Transverse colon (tissue), 4 donors: ENCODE measurements around the gene TMEM129. TPM values are rescaled to one million over a fixed set of nuclear protein-coding genes. Genes with fewer than 3 reads are reported as not detected.

Source experiments
- DNase-seq: peaks from one replicate; pipeline ENCODE4 v3.0.0-alpha.2; 2019
- H3K27ac ChIP-seq, 4 donors: fragments of 200-600 bp; sonication (generic); 2 replicates each; pipeline ENCODE4 v1.5.1; 2016 to 2018; ENCODE audit warnings: inconsistent platforms in 4 of 4
- H3K27me3 ChIP-seq: fragments of 200-600 bp; sonication (generic); 2 replicates; pipeline ENCODE4 v1.5.1; 2017; ENCODE audit warnings: inconsistent platforms
- H3K36me3 ChIP-seq, 4 donors: fragments of 200-600 bp; sonication (generic); 2 replicates each; pipeline ENCODE4 v1.5.1; 2017 to 2019; ENCODE audit warnings: inconsistent platforms in 4 of 4
- H3K4me1 ChIP-seq, 4 donors: fragments of 200-600 bp; sonication (generic); 2 replicates each; pipeline ENCODE4 v1.5.1; 2017 to 2020; ENCODE audit warnings: inconsistent platforms in 4 of 4
- H3K4me3 ChIP-seq, 4 donors: fragments of 200-600 bp; sonication (generic); 1 replicate in 1 of 4; 2 replicates in 3 of 4; pipeline versions ENCODE4 v1.5.1 to v1.6.1; 2017 to 2019; ENCODE audit warnings: inconsistent platforms in 4 of 4
- H3K9me3 ChIP-seq, 2 donors: fragments of 200-600 bp; sonication (generic); 2 replicates each; pipeline ENCODE4 v1.5.1; 2017 to 2019; ENCODE audit warnings: inconsistent platforms in 2 of 2
- EP300 ChIP-seq: sonication (generic); formaldehyde crosslinking; IDR thresholded peaks from one replicate; pipeline ENCODE4 v1.6.1; 2017; ENCODE audit warnings: antibody characterized with exemption, low read depth
- POLR2A ChIP-seq: fragments of 450-650 bp; IDR thresholded peaks from one replicate; pipeline ENCODE4 v1.6.1; 2016; ENCODE audit warnings: antibody characterized with exemption, mild to moderate bottlenecking, moderate library complexity
- POLR2AphosphoS5 ChIP-seq, 3 donors: sonication (generic); formaldehyde crosslinking; IDR thresholded peaks; one replicate each; pipeline ENCODE4 v1.6.1; 2016; ENCODE audit warnings: antibody characterized with exemption in 3 of 3
- WGBS, 2 donors: methylation state at CpG; one replicate each; pipeline ENCODE4 v1.1.5; 2018; ENCODE audit warnings: low coverage in 1 of 2; 5-methylcytosine and 5-hydroxymethylcytosine counted together
- in situ Hi-C, 4 donors: fragments of 200-750 bp; cut with MboI; loops; one replicate each; pipeline versions ENCODE4 v1.15.0 to v1.15.1; 2017; ENCODE audit warnings: low sequenced_read_pairs in 3 of 4, low pct_ligation_motif_present in 1 of 4, low pct_unique_long_range_greater_than_20kb in 1 of 4
- intact Hi-C: fragments of 100-400 bp; cut with DNase I; formaldehyde crosslinking; loops from one replicate; pipeline ENCODE4 v1.15.1; 2023; ENCODE audit warnings: low total_unique reads
- total RNA-seq, 4 donors: library from RNA; depleted of rRNA; stranded (reverse); fragments of >200 nt; gene quantifications; one replicate each; pipeline ENCODE4 v1.1.0, GENCODE V29; 2016
- TF ChIP-seq, protein P1 (sequence below), 5 experiments: fragments of 200-600 bp in 3 of 5; fragments of 450-650 bp in 2 of 5; sonication (generic) in 3 of 5; IDR thresholded peaks; 1 replicate in 2 of 5; 2 replicates in 3 of 5; pipeline ENCODE4 v1.5.1; 2016 to 2017; ENCODE audit warnings: antibody characterized with exemption in 5 of 5, inconsistent platforms in 3 of 5, mild to moderate bottlenecking in 2 of 5, moderate library complexity in 1 of 5

TMEM129 gene
- total RNA-seq, 4 donors from 2014 or later: 66.1 to 116 (median 86.6) TPM

DNA sequence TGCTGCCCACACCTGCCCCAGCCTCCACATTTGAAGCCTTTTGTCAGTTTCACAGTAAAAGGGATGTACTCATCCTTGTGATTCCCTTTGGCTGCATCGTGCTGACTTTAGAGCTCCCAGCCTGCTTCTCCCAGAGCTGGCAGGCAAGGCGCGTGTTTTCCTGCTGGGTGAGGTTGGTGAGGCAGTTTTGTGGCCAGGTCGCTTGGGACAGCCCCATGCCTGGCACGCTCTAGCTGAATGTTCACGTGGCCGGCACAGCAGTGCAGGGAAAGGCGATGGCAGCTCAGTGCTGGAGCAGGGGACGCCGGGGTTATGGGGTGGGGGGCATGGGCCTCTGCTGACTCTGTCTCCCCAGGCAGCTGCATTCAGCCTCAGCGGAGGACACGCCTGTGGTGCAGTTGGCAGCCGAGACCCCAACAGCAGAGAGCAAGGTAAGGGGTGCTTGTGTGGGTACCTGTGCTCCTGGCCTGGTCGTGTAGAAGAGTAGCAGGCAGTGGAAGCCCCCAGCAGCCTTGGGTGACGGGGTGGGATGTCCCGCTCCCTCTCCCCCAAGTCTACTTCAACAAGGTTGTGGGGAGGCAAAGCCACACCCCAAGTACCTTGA lies 9.5 kb upstream of the TMEM129 start:
- peaks cover 0 to 3% (median 0%) of the 10 kb centered on the region in 4 donors for H3K36me3 ChIP-seq
- DNase-seq: no peak
- H3K27me3 ChIP-seq: no peaks in the 10 kb centered on the region

DNA sequence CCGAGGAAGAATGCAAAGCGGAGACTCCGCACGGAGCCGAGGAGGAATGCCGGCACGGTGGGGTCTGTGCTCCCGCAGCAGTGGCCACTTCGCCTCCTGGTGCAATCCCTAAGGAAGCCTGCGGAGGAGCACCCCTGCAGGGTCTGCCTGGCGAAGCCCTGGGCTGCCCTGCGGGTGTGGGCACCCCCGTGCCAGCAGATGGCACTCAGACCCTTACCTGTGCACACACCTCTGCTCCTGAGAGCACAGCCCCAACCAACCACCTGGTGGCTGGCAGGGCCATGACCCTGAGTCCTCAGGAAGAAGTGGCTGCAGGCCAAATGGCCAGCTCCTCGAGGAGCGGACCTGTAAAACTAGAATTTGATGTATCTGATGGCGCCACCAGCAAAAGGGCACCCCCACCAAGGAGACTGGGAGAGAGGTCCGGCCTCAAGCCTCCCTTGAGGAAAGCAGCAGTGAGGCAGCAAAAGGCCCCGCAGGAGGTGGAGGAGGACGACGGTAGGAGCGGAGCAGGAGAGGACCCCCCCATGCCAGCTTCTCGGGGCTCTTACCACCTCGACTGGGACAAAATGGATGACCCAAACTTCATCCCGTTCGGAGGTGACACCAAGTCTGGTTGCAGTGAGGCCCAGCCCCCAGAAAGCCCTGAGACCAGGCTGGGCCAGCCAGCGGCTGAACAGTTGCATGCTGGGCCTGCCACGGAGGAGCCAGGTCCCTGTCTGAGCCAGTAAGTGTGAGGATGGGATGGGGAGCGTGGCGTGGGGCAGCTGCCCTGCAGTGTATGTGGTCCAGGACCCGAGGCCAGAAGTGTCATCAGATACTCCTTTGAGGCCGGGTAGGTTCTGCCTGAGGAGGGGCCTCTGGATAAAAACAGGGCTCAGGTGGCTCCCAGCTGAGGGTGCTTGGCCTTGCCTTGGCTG lies 7.2 kb upstream of the TMEM129 start:
- Histone ChIP-seq H3K9me3 (no peaks in the 10 kb centered on the region), H3K4me1 (peaks cover 0 to 16% (median 1%) of the 10 kb centered on the region in 4 donors), H3K4me3 (no peak overlapping the region), H3K27ac (peak overlapping the region; percentile 39 to 53 (median 48)), H3K27me3 (no peaks in the 10 kb centered on the region), H3K36me3 (no peaks in the 10 kb centered on the region)
- in situ Hi-C loops: no loop called here
- no peak for TF ChIP-seq POLR2AphosphoS5 (IDR thresholded peaks at IDR 0.05)
- no peak for TF ChIP-seq POLR2A
- TF ChIP-seq, protein P1, sequence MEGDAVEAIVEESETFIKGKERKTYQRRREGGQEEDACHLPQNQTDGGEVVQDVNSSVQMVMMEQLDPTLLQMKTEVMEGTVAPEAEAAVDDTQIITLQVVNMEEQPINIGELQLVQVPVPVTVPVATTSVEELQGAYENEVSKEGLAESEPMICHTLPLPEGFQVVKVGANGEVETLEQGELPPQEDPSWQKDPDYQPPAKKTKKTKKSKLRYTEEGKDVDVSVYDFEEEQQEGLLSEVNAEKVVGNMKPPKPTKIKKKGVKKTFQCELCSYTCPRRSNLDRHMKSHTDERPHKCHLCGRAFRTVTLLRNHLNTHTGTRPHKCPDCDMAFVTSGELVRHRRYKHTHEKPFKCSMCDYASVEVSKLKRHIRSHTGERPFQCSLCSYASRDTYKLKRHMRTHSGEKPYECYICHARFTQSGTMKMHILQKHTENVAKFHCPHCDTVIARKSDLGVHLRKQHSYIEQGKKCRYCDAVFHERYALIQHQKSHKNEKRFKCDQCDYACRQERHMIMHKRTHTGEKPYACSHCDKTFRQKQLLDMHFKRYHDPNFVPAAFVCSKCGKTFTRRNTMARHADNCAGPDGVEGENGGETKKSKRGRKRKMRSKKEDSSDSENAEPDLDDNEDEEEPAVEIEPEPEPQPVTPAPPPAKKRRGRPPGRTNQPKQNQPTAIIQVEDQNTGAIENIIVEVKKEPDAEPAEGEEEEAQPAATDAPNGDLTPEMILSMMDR (IDR thresholded peaks at IDR 0.05): no peak
- no peak for TF ChIP-seq EP300
- intact Hi-C loops: loop anchor here (2.0 kb wide), 1 partner anchor 34 kb away; no protein-coding TSS in a partner anchor
- WGBS, 2 donors: 92% methylated on average over 31 of the region's 31 CpGs; no CpG with 5 or more reads in 1 of the 2 donors
- no peak for DNase-seq

More for the DNA sequence above, 9.5 kb upstream of the TMEM129 start:
- TF ChIP-seq POLR2A (no peak), EP300 (no peak), POLR2AphosphoS5 (IDR thresholded peaks at IDR 0.05) (no peak)
- TF ChIP-seq, protein P1 (IDR thresholded peaks at IDR 0.05): no peak
- Histone ChIP-seq H3K9me3 (no peaks in the 10 kb centered on the region), H3K4me3 (no peak overlapping the region), H3K4me1 (peaks cover 0 to 16% (median 1%) of the 10 kb centered on the region in 4 donors), H3K27ac (no peak overlapping the region)
- in situ Hi-C loops (loop anchor here in 1 of 4 donors (5.0 kb wide), 1 partner anchor 43 kb away; no protein-coding TSS in a partner anchor), intact Hi-C loops (no loop called here)
- WGBS, 2 donors: 88% methylated on average over 16 of the region's 16 CpGs; no CpG with 5 or more reads in 1 of the 2 donors

DNA sequence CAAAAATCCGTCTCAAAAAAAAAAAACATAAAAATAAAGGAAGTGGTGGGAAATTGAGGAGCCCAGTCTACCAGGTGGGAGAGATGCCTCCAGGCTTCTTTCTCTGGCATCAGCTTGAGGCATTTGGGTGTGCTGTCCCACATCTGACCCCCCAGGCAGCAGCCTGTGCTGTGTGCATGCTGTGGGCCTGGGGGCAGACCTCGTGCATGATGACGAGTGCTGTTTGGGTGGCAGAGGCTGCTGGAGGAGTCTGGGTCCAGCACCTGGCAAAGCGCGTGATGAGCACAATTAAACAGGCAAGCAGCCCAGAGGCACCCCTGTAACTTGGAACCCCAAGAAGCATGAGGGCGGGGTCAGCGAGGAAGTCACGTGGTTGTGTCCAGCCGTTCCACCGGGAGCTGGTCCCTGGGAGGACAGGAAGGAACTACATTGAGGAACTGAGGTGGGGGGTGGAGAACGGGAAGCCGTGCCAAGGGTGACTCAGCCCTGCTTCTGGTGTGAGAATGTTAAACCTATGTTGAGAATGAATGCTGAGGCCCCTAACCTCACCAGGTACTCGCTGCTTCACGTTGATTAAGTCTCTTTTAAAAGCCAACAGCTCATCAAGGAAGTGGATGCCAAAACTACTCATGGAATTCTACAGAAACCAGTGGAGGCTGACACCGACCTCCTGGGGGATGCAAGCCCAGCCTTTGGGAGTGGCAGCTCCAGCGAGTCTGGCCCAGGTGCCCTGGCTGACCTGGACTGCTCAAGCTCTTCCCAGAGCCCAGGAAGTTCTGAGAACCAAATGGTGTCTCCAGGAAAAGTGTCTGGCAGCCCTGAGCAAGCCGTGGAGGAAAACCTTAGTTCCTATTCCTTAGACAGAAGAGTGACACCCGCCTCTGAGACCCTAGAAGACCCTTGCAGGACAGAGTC lies 6.3 kb upstream of the TMEM129 start:
- in situ Hi-C loops: no loop called here
- intact Hi-C loops: loop anchor here (2.0 kb wide), 1 partner anchor 33 kb away; no protein-coding TSS in a partner anchor
- peaks cover 0 to 24% (median 8%) of the 10 kb centered on the region in 4 donors for H3K4me1 ChIP-seq
- no peaks in the 10 kb centered on the region for H3K9me3 ChIP-seq
- TF ChIP-seq EP300: no peak
- TF ChIP-seq, protein P1 (IDR thresholded peaks at IDR 0.05): no peak
- no peak for TF ChIP-seq POLR2A
- no peak for TF ChIP-seq POLR2AphosphoS5 (IDR thresholded peaks at IDR 0.05)
- no peak overlapping the region for H3K4me3 ChIP-seq
- DNase-seq: peak; percentile 54
- no peaks in the 10 kb centered on the region for H3K27me3 ChIP-seq
- 69 to 70% methylated on average over 1 to 17 of the region's 18 CpGs for WGBS, 2 donors
- H3K27ac ChIP-seq: peak overlapping the region; percentile 39 to 53 (median 48)
- H3K36me3 ChIP-seq: no peaks in the 10 kb centered on the region
